Kidney epithelial cell (primary cell): ENCODE measurements around the gene TP53TG5. TPM values are rescaled to one million over a fixed set of nuclear protein-coding genes. Genes with fewer than 3 reads are reported as not detected.

Experiments used
- DNase-seq: peaks from one replicate; pipeline ENCODE4 v3.0.0-alpha.2; 2010; ENCODE audit warnings: low read depth
- H3K27me3 ChIP-seq: 2 replicates; pipeline ENCODE4 v1.6.0; 2011; ENCODE audit warnings: low read length; ENCODE audit not compliant: control insufficient read depth, insufficient read depth
- H3K36me3 ChIP-seq: 2 replicates; pipeline ENCODE4 v1.5.1; 2011; ENCODE audit warnings: low read length; ENCODE audit not compliant: control insufficient read depth, insufficient read depth
- H3K4me3 ChIP-seq: 2 replicates; pipeline ENCODE4 v1.5.1; 2011; ENCODE audit warnings: low read depth, mild to moderate bottlenecking, control low read depth, low read length
- CTCF ChIP-seq: IDR thresholded peaks from 2 replicates; pipeline ENCODE4 v1.5.1; 2011; ENCODE audit warnings: mild to moderate bottlenecking, moderate library complexity, low read length, control low read depth, inconsistent platforms; ENCODE audit not compliant: insufficient read depth, poor library complexity, severe bottlenecking
- total RNA-seq: library from RNA; depleted of rRNA; stranded (reverse); fragments of >200 nt; gene quantifications from 2 replicates; pipeline ENCODE4 v1.2.3, GENCODE V29; 2015

Gene TP53TG5
- total RNA-seq, 1 donor from 2014 or later: not detected

GRCh38 chr20:45323731-45324130, 54.4 kb downstream of the TP53TG5 start:
- no peak overlapping the region for H3K4me3 ChIP-seq
- no peak for TF ChIP-seq CTCF
- H3K36me3 ChIP-seq: no peaks in the 10 kb centered on the region
- no peaks in the 10 kb centered on the region for H3K27me3 ChIP-seq
- DNase-seq: no peak

GRCh38 chr20:45322952-45323383, 55.2 kb downstream of the TP53TG5 start:
- Histone ChIP-seq H3K27me3 (no peaks in the 10 kb centered on the region), H3K4me3 (no peak overlapping the region), H3K36me3 (no peaks in the 10 kb centered on the region)
- DNase-seq: no peak
- TF ChIP-seq CTCF: no peak

Other genes with a start within 250 kb of the TP53TG5 start
- not detected in 2 replicates for gene PI3, start 203.4 kb downstream of the TP53TG5 start, total RNA-seq
- not detected in 2 replicates for gene SEMG1, start 171.3 kb downstream of the TP53TG5 start, total RNA-seq
- not detected in 2 replicates for gene SEMG2, start 157.0 kb downstream of the TP53TG5 start, total RNA-seq
- 88.0 and 99.5 TPM in 2 replicates for gene SLPI, start 123.8 kb downstream of the TP53TG5 start, total RNA-seq
- gene RBPJL, start 71.5 kb downstream of the TP53TG5 start, total RNA-seq: not detected in 2 replicates
- gene MATN4, start 70.0 kb downstream of the TP53TG5 start, total RNA-seq: not detected in 2 replicates
- 155 and 175 TPM in 2 replicates for gene SDC4, start 29.9 kb downstream of the TP53TG5 start, total RNA-seq
- 54.3 and 55.2 TPM in 2 replicates for gene SYS1, start 15.2 kb downstream of the TP53TG5 start, total RNA-seq
- 57.2 and 64.4 TPM in 2 replicates for gene DBNDD2, start 30.0 kb upstream of the TP53TG5 start, total RNA-seq
- gene PIGT, start 37.8 kb upstream of the TP53TG5 start, total RNA-seq: 69.8 and 92.7 TPM in 2 replicates
- 78.5 and 84.9 TPM in 2 replicates for gene WFDC2, start 91.4 kb upstream of the TP53TG5 start, total RNA-seq
- not detected in 2 replicates for gene SPINT3, start 137.3 kb upstream of the TP53TG5 start, total RNA-seq
- not detected in 2 replicates for gene WFDC6, start 161.2 kb upstream of the TP53TG5 start, total RNA-seq
- gene EPPIN, start 169.1 kb upstream of the TP53TG5 start, total RNA-seq: not detected in 2 replicates
- gene WFDC8, start 201.0 kb upstream of the TP53TG5 start, total RNA-seq: not detected in 2 replicates